HEK293 (cell line): ENCODE results near the gene FOXE3.

Experiments used
- HOXC10 ChIP-seq: sonication (generic); formaldehyde crosslinking; IDR thresholded peaks from 2 replicates; pipeline ENCODE4 v1.8.1; 2023; ENCODE audit warnings: mild to moderate bottlenecking, missing genetic modification reagents
- MEIS1 ChIP-seq: sonication (generic); formaldehyde crosslinking; IDR thresholded peaks from 2 replicates; pipeline ENCODE4 v1.8.1; 2022; ENCODE audit warnings: missing genetic modification reagents, mild to moderate bottlenecking, borderline replicate concordance
- ZBTB21 ChIP-seq: fragments of 450-650 bp; formaldehyde crosslinking; IDR thresholded peaks from 2 replicates; pipeline ENCODE4 v1.5.1; 2017; ENCODE audit warnings: missing biosample characterization, missing genetic modification characterization
- ZNF311 ChIP-seq: fragments of 450-650 bp; formaldehyde crosslinking; IDR thresholded peaks from 2 replicates; pipeline ENCODE4 v1.5.1; 2017; ENCODE audit warnings: missing biosample characterization, missing genetic modification characterization, borderline replicate concordance
- ZNF610 ChIP-seq: fragments of 450-650 bp; formaldehyde crosslinking; IDR thresholded peaks from 2 replicates; pipeline ENCODE4 v1.5.1; 2016; ENCODE audit warnings: missing biosample characterization, missing genetic modification characterization, borderline replicate concordance
- TF ChIP-seq, protein P1 (sequence below): fragments of 450-650 bp; formaldehyde crosslinking; IDR thresholded peaks from 2 replicates; pipeline ENCODE4 v1.5.1; 2016; ENCODE audit warnings: missing biosample characterization, missing genetic modification characterization, borderline replicate concordance
- TF ChIP-seq, protein P2 (sequence below): fragments of 450-650 bp; formaldehyde crosslinking; IDR thresholded peaks from 2 replicates; pipeline ENCODE4 v1.5.1; 2016; ENCODE audit warnings: missing biosample characterization, missing genetic modification characterization
- TF ChIP-seq, protein P3 (sequence below): fragments of 450-650 bp; formaldehyde crosslinking; IDR thresholded peaks from 2 replicates; pipeline ENCODE4 v1.5.1; 2016; ENCODE audit warnings: missing biosample characterization, missing genetic modification characterization

DNA sequence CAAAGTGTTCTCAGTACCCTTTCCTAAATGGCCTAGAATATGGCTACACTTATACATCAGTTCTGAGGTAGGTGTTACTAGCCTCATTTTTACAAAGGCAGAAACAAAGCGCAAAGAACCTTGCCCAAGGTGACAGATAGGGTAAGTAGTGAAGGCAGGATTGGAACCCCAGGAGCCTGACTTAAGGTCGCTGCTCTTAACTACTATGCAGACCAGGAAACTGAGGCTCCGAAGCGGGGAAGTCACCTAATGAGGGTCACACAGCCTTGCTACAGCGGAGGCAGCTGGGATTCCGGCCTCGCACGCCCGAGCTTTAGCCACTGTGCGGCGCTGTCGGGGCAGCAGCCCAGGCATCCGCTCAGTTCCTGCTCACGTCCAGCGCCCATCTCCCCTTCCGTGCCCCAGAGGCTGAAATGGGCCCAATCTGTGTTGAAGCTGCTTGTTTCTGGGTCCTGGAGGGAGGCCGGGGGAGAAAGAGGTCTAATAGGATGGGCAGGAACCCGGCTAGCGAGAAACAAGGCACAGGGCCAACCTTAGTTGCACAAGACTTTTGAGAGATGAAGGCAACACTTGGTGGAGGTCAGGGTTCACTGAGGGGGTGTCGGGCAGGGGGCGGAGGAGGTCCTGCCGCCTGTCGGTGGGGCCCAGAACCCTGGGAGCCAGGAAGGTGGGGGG lies 20.4 kb downstream of the FOXE3 start:
- TF ChIP-seq ZNF610 (tag by site-specific recombination) = no peak
- no peak for TF ChIP-seq ZNF311 (tag by site-specific recombination)
- no peak for TF ChIP-seq HOXC10 (CRISPR knock-in tag)
- TF ChIP-seq, protein P1, sequence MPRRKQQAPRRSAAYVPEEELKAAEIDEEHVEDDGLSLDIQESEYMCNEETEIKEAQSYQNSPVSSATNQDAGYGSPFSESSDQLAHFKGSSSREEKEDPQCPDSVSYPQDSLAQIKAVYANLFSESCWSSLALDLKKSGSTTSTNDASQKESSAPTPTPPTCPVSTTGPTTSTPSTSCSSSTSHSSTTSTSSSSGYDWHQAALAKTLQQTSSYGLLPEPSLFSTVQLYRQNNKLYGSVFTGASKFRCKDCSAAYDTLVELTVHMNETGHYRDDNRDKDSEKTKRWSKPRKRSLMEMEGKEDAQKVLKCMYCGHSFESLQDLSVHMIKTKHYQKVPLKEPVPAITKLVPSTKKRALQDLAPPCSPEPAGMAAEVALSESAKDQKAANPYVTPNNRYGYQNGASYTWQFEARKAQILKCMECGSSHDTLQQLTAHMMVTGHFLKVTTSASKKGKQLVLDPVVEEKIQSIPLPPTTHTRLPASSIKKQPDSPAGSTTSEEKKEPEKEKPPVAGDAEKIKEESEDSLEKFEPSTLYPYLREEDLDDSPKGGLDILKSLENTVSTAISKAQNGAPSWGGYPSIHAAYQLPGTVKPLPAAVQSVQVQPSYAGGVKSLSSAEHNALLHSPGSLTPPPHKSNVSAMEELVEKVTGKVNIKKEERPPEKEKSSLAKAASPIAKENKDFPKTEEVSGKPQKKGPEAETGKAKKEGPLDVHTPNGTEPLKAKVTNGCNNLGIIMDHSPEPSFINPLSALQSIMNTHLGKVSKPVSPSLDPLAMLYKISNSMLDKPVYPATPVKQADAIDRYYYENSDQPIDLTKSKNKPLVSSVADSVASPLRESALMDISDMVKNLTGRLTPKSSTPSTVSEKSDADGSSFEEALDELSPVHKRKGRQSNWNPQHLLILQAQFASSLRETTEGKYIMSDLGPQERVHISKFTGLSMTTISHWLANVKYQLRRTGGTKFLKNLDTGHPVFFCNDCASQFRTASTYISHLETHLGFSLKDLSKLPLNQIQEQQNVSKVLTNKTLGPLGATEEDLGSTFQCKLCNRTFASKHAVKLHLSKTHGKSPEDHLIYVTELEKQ = no peak
- TF ChIP-seq, protein P2, sequence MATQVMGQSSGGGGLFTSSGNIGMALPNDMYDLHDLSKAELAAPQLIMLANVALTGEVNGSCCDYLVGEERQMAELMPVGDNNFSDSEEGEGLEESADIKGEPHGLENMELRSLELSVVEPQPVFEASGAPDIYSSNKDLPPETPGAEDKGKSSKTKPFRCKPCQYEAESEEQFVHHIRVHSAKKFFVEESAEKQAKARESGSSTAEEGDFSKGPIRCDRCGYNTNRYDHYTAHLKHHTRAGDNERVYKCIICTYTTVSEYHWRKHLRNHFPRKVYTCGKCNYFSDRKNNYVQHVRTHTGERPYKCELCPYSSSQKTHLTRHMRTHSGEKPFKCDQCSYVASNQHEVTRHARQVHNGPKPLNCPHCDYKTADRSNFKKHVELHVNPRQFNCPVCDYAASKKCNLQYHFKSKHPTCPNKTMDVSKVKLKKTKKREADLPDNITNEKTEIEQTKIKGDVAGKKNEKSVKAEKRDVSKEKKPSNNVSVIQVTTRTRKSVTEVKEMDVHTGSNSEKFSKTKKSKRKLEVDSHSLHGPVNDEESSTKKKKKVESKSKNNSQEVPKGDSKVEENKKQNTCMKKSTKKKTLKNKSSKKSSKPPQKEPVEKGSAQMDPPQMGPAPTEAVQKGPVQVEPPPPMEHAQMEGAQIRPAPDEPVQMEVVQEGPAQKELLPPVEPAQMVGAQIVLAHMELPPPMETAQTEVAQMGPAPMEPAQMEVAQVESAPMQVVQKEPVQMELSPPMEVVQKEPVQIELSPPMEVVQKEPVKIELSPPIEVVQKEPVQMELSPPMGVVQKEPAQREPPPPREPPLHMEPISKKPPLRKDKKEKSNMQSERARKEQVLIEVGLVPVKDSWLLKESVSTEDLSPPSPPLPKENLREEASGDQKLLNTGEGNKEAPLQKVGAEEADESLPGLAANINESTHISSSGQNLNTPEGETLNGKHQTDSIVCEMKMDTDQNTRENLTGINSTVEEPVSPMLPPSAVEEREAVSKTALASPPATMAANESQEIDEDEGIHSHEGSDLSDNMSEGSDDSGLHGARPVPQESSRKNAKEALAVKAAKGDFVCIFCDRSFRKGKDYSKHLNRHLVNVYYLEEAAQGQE (tag by site-specific recombination) = no peak; the same call in 1 of the 2 replicates
- TF ChIP-seq ZBTB21 (tag by site-specific recombination) = no peak
- TF ChIP-seq, protein P3, sequence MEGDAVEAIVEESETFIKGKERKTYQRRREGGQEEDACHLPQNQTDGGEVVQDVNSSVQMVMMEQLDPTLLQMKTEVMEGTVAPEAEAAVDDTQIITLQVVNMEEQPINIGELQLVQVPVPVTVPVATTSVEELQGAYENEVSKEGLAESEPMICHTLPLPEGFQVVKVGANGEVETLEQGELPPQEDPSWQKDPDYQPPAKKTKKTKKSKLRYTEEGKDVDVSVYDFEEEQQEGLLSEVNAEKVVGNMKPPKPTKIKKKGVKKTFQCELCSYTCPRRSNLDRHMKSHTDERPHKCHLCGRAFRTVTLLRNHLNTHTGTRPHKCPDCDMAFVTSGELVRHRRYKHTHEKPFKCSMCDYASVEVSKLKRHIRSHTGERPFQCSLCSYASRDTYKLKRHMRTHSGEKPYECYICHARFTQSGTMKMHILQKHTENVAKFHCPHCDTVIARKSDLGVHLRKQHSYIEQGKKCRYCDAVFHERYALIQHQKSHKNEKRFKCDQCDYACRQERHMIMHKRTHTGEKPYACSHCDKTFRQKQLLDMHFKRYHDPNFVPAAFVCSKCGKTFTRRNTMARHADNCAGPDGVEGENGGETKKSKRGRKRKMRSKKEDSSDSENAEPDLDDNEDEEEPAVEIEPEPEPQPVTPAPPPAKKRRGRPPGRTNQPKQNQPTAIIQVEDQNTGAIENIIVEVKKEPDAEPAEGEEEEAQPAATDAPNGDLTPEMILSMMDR (tag by site-specific recombination) = peak; percentile 95
- no peak for TF ChIP-seq MEIS1 (CRISPR knock-in tag)
